ENCODE measurements around the gene TPCN1.

TPCN1 gene

DNA sequence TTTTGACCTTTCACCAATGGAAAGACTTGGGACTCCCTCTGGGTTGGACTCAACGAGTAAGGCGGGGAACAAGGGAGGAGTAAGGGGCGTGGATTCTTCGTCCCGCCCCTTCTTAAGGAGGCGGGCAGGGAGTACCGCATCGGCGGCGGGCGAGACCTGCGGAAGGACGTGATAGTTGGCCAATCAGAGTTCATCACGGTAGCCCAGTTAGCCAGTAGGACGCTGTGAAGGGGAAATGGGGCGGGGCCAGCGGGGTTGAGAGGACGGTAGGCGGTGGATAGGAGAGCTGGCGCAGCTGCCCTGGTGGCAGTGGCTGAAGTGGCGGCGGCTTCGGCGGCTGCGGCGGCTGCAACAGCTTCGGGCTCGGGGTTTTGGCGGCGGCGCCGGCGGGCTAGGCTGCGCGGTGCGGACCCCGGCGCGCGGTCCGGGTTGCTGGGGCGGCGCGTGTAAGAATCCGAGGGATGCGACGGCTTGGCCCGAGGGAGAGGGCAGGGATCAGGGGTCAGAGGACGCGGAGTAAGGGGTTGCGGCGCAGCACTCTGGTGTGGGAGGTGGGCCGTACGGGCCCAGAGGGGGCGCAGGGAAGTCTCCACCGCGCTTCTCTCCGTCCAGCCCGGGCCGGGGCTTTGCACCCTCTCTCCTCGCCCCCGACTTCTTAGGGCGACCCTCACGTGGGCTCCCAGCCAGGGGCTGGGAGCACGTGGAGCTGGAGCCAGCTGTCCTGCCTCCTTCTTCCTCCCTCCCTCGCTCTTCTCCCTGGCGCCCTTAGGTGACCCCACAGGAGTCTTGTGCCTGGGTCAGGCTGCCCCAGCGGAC is at the start of gene TPCN1:
Gene TPCN1 (plus strand): TSS at position 284 of the 816 bp plus-strand sequence. CDS start 5,389 bp downstream, outside the sequence.
- peak; percentile 97 for DNase-seq (ENCODE audit: low read depth in 2 of 2)

DNA sequence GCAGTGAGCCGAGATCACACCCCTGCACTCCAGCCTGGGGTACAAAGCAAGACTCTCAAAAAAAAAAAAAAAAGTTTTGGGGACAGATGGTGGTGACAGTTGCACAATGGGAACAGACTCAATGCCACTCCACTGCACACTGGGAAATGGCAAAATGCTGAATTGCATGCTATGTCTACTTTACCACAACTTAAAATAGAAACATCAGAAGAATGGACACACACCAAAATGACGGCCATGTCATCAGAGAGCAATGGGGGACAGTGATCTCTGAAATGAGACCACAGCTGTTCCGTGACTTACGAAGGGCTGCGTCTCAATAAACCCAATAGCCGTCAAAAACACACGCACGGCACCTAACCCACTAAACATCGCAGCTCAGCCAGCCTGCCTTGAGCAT is 49.7 kb upstream of the TPCN1 start:
- no peak for DNase-seq (ENCODE audit: low read depth in 2 of 2)

DNA sequence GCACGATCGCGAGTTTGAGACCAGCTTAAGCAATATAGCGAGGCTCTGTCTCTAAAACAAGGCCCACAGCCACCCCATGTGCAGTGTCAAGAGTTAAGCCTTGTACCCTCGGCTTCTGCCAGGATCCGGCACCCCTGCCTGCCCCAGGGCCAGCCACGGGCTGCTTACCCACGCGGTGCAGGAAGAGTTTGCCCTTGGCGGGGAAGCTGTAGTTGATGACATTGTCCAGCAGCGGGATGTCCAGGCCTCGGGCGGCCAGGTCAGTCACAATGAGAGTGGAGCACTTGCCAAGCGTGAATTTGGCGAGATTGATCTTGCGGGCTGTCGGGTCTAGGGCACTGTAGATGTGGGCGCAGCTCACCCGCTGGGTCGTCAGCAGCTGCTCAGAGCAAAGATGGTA is 49.1 kb upstream of the TPCN1 start:
- DNase-seq (ENCODE audit: low read depth in 2 of 2), result no peak

DNA sequence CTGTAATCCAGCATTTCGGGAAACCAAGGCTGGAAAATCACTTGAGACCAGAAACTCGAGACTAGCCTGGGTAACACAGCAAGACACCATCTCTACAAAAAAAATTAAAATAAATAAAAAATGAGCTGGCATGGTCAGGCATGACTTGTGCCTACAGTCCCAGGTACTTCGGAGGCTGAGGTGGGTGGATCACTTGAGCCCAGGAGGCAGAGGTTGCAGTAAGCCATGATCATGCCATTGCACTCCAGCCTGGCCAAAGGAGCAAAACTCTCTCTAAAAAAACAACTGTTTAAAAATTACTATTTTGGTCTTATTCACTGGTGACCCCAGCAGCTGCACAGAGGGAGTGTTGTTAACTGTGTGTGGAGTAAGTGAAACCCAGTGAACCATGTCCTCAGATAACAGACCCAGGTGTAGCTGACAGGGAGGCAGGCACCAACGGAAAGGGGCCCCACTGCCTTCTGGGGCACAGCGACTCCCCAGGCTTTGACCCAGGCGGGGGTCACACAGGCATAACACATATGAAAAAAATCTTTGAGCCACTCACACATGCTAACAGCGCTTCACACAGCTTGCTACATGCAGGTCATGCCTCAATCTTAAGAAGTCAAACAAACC is 48.1 kb upstream of the TPCN1 start:
- DNase-seq (ENCODE audit: low read depth in 2 of 2), result no peak

DNA sequence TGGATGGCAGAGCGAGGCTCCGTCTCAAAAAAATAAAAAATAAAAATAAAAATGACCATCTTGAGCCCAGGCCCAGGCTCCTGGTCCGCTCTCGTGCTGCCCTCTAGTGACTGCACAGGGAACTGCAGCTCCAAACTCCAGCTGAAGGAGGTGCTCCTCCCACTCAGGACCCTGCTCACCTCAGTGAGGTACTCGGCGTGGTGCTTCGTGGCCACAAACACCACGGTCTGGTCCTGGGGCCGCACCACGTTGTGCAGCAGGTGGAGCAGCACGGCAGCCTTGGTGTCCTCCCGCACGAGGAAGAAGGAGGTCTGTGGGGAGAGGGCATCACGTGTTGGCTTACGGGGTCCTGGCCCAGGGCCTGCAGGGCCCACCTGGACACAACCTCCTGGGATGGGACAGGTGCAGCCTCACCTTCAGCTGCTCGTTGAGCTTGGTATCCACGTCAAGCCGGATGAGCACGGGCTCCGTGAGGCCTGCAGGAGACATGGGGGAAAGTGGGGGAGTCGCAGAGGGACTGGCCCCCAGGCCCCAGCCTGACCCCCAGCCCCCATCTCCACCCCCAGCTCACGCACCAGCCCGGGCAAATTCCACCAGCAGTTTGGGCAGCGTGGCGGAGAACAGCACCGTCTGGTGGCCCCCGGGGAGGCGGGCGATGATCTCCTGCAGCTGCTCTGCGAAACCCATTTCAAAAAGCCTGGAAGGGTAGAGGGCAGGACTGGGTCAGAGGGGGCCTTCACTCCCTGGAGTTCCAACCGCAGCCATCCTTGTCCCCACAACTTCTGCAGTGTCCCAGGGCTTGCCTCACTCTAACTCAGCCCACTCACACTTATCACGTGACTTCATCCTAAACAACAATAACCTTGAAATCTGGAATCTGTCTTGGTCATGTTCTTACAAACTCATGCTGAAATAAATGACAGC is 46.5 kb upstream of the TPCN1 start:
- DNase-seq (ENCODE audit: low read depth in 2 of 2), result peak; percentile 52 to 56

DNA sequence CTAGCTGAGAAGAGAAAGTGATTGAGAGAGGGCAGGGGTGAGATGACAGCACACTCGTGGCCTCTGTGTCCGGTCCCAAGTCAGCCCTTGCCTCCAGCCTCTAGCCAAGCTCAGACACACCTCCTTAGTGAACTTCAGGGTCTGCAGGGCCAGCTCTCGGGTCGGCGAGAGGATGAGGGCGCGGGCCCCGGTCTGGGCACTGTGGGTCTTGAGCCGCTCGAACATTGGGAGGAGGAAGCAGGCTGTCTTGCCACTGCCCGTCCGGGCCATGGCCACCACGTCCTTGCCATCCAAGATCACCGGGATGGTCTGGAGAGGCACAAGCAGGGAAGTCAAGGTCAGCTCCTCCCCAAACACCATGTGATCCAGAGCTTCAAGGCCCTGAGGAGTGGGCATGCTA is 42.2 kb upstream of the TPCN1 start:
- DNase-seq (ENCODE audit: low read depth in 2 of 2), result no peak

DNA sequence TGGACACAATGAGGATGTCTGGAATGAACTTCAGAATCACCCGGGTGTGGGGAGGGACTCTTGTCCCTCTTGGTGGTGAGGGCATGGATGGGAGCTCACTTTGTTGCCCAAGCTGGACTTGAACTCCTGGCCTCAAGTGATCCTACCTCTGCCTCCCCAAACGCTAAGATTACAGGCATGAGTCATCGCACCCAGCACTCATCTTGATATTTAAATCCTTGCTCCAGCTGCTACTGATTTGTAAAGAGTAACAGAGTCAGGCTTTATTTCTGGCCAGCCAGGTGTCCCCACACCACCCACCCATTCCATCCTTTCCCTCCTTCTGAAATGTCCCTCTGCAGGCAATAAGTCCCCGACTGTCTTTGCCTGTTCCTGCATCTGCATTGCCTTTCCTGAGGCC is 40.9 kb upstream of the TPCN1 start:
- no peak for DNase-seq (ENCODE audit: low read depth in 2 of 2)

DNA sequence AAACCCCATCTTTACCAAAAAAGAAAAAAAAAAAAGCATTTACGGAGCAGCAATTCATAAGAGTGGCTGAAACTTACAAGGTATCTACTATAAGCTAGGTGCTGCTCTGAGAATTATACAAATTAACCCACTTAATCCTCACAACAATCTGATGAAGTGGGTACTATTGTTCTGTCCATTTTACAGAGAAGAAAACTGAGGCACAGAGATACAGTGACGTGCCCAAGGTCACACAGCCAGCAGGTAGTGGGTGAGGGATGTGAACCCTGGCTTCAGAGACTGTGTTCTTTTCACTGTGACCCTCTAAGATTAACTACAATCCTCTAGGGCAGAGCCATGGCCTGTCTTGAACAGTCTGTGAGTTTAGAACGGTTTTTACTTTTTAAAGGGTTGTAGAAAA is 39.3 kb upstream of the TPCN1 start:
- DNase-seq (ENCODE audit: low read depth in 2 of 2), result no peak

DNA sequence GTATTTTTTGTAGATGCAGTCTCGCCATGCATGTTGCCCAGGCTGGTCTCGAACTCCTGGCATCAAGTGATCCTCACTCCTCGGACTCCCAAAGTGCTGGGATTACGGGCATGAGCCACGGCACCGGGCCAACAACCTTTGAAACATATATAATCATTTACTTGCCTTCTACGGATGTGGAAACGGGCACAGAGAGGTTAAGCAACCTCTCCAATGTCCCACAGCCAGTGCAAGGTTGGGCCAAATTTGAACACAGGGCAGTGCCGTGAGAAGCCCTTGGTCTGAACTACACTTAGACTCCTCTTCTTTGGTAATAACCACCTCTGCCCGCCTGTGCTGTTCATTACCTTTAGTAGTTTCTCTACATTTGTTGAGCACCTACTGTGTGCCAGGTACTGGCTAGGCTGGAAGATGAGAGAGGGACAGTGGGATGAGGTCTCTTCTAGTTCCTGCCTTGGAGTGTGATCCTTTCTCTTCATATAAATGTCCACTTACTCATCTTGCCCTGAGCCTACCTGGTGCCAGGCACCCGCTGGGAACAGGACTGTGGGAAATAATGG is 38.2 kb upstream of the TPCN1 start:
- no peak for DNase-seq (ENCODE audit: low read depth in 2 of 2)

DNA sequence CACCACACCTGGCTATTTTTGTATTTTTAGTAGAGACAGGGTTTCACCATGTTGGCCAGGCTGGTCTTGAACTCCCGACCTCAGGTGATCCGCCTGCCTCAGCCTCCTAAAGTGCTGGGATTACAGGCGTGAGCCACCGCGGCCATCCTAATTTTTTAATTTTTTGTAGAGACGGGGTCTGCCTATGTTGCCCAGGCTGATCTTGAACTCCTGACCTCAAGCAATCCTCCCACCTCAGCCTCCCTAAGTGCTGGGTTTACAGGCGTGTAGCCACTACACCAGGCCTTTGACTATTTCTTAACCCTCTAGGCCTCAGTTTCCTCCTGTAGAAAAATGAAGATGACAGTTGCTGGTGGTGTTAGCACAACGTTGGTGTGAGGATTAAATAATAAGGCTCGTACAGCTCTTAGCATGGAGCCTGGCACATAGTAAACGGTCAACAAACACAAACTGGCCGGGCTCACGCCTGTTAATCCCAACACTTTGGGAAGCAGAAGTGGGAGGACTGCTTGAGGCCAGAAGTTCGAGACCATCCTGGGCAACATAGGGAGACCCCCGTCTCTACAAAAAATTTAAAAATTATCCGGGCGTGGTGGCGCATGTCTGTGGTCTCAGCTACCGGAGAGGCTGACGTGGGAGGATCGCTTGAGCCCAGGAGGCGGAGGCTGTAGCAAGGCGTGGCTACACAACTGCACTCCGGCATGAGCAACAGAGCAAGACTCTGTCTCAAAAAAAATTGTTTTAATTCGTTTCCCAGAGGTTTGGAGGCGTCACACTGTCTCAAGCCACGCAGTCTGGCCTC is 37.0 kb upstream of the TPCN1 start:
- no peak for DNase-seq (ENCODE audit: low read depth in 2 of 2)

DNA sequence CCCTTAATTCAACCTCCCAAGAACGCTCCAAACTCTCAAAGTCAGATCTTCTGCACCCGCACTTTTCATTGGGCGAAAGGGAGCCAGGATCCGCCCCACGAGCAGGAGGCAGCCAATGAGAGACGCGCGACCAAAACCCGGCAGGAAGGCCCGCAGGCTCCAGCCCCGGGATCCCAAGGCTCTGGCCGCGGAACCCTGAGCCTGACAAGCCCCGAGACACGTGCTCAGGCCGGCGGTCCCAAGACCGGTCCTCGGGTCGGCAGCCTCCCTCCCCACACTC is 36.4 kb upstream of the TPCN1 start:
- peak; percentile 61 to 71 for DNase-seq (ENCODE audit: low read depth in 2 of 2)

DNA sequence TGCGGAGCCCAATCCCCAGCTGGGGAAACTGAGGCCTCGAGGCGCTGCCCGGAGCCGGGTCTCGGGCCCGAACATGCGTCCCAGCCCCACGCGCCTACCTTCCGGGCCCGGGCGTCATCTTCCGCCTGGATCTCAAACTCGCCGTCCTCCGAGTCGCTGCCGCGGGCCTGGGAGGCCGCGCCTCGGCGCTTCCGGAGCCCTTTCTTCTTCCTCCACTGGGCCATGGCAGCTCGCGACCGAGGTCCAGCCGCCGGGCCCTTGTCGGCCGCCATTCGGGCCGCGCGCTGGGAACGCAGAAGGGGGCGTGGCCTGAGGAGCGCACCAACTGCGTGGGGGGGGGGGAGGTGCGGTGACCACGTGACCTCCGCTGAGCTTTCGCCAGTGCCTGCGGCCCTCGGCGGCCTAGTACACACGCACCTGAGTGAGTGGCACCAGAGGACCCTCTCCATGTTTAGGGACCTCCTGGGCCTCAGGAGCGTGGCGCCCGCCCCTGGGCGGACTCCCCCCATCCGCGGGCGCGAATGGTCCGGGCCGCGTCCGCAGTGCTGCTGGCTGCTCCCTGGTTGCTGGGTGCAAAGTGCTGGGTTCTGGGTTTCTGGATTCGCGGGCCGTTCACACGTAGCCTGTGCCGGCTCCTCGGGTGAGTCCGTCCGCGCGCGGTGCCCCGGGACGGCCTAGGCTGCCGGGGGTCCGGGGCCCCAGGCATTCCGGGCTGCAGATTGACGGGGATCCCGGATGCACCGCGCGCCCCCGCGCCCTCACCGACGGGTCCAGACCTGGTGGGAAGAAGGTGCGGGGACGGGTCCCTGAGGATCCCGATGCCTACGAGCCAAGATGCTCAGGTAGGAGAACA is 35.9 kb upstream of the TPCN1 start, which contains the start of the genes DDX54 and RITA1:
Gene DDX54 (minus strand): TSS at position 299 of the 853 bp plus-strand sequence. CDS start 27 bp downstream, at position 272.
Gene RITA1 (plus strand): TSS at position 542 of the 853 bp plus-strand sequence. CDS start 1,026 bp downstream, outside the sequence.
- peak; percentile 63 to 68 for DNase-seq (ENCODE audit: low read depth in 2 of 2)

DNA sequence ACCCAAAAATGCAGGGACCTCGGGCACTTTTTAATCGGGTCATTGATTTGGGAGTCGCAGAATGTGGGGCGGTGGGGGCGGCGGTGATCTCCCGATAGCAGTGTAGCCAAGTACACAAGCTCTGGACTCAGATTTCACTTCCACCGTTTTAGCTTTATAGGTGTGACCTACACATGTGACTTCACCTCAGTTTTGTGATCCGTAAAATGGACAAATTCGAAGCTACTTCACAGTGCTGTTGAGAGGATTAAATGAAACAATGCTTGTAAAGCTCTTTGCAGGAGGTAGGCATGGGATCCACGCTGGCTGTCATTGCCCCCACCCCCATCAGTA is 35.3 kb upstream of the TPCN1 start:
- no peak for DNase-seq (ENCODE audit: low read depth in 2 of 2)

DNA sequence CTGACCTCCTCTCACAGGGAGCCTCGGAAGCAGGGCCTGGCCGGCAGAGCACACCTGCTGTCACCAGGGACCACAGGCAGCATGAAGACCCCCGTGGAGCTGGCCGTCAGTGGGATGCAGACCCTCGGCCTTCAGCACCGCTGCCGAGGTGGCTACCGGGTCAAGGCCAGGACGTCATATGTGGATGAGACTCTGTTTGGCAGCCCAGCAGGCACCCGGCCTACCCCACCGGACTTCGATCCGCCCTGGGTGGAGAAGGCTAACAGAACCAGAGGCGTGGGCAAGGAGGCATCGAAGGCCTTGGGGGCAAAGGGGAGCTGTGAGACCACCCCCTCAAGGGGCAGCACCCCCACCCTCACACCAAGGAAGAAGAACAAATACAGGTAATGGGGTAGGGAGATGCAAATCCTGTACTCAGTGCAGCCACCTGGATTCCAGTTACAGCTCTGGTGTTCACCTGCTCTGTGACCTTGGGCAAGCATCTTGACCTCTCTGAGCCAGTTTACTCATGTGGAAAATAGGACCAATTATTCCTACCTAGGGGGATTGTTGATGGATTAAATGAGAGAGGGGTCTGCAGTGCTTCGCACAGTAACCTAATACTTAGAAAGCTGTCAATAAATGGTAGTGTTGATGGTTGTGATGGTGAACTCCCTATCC is 34.5 kb upstream of the TPCN1 start:
- DNase-seq (ENCODE audit: low read depth in 2 of 2), result no peak

DNA sequence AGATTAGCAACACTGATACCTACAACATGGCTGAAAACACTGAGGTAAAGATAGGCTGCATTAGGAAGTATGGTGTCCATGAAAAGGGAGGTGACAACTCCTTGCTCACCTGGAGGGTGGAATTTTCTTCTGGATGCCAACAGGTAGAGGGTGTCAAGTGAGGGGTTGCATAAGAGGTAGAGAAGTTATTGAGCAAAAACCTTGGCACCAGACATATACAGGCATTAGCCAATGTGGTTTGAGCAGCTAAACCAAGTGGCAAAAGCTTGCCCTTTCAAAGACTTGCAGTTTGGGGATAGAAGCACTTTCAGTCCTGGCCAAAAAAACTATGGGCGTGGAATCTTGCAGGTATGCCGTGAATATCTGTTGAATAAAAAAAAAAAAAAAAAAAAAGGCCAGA is 31.9 kb upstream of the TPCN1 start:
- DNase-seq (ENCODE audit: low read depth in 2 of 2), result no peak

DNA sequence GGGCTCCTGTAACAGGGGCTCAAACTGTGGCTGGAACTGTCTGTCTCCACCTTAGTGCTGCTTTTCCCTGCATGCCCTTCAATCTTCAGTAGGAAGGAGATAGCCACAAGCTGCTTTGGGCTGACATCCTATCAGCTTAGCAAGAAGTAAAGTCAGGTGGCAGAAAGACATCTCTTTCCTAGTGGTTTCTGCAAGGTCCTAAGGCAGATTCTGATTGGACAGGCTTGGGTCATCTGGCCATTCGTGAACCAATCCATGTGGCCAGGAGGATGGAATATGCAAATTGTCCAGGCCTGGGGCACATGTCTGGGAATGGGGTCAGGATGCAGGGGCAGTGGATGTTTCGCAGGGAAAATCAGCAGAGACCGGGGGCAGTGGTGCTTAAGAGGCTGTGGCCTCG is 30.5 kb upstream of the TPCN1 start:
- DNase-seq (ENCODE audit: low read depth in 2 of 2), result no peak

DNA sequence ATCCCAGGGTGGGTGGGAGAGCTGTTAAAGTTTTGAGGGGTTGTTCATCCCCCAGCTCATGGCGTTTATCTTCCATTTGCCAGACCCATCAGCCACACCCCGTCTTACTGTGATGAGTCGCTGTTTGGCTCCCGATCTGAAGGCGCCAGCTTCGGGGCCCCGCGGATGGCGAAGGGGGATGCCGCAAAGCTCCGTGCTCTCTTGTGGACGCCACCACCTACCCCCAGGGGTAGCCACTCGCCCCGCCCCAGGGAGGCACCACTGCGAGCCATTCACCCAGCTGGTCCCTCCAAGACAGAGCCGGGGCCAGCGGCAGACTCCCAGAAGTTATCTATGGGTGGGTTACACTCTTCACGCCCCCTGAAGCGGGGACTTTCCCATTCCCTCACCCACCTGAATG is 30.0 kb upstream of the TPCN1 start:
- DNase-seq (ENCODE audit: low read depth in 2 of 2), result no peak

DNA sequence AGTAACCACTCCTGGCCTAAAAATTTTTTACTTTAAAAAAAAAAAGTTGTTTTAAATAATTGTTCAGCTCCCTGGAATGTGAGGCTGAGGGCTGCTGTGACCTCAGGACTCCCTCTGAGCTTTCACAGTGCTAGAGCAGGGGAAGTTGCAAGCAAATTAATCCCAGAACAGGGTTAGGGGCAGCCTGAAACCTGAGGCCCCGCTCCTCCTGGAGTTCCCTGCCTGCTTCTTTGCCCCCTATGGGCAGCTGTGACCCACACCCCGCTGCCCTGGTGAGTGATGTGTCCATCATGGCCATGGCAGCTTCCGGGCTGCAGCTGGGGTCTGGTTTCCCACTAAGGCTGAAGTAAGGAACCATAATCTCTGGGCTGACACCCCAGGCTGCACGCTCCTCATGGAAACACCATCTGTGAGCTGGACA is 26.3 kb upstream of the TPCN1 start:
- DNase-seq (ENCODE audit: low read depth in 2 of 2), result no peak

DNA sequence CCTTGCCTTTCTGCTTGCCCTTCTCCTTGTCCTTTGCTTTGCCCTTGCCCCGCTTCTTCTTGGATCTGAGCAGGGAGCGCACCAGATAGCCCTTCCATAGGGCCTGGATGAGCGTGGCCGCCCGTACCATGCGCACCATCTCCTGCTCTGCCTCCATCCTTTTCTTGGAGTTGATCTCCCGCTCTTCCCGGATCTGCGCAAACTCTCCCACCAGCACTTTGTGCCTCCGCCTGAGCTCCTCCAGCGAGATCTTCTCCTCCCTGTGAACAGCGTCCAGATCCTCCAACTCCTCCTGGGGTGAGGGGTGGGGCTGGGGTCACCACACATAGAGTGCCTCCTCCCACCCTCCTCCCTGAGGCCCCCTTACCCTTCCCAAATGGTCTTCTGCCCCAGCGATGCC is 25.7 kb upstream of the TPCN1 start:
- no peak for DNase-seq (ENCODE audit: low read depth in 2 of 2)

DNA sequence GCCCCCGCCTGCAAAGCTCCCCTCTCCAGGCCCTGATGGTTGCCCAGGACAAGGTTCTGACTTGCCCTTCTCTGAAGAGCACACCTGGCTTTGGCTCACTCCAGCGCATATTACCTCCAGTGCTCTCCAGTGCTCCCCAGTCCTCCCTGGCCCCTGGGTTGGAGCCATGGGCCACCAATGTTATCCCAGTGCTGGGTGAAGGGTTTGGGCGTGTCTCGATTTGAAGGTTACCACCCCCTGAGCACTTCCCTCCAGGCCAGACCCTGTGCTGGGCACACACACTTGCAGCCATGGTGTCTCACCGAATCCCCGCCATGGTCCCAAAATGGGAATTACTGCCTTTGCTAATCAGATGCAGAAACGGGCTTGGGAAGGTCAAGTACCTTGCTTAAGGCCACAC is 24.7 kb upstream of the TPCN1 start:
- no peak for DNase-seq (ENCODE audit: low read depth in 2 of 2)

All from stimulated activated CD8-positive, alpha-beta memory T cell treated with anti-CD3 and anti-CD28 coated beads, Interleukin-2, amount 100 ng/mL, for 1 hour (primary cell).